GM12875 (cell line): Measurements from ENCODE around the gene DISC1.
"Not testable (repeated sequence)": the region's sequence is repeated elsewhere in the genome, so short reads cannot be mapped to it uniquely, and the experiment has no call there.

Source experiments
- H3K4me3 ChIP-seq: one replicate; pipeline ENCODE4 v1.5.1; 2011; ENCODE audit warnings: low read depth, low read length, control low read depth
- CTCF ChIP-seq: IDR thresholded peaks from 2 replicates; pipeline ENCODE4 v1.5.1; 2011; ENCODE audit warnings: low read depth, mild to moderate bottlenecking, control low read depth, inconsistent platforms, low read length, moderate library complexity, borderline replicate concordance; ENCODE audit not compliant: insufficient read depth

DISC1 gene

DNA sequence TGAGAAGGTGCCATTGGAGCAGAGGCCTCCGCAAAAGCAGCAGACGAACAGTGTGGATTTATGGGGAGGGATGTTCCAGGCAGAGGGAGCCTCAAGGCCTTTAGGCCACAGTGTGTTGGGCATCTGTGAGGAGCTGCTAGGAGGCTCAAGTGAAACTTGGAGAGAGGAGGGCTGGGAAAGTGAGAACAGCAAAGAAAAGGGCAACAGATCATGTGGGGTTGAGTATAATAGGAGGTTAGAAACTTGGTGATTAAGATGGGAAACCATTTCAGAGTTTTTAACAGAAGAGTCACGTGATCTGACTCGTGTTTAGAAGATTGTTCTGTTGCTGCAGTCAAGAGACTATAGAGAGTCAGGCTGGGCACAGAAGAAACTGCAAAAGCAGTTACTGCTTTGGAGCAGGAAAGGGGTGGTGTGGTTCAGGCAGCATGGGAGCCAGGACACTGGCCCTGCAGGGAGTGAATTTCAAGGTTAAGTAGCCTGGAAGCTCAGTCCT is 277.0 kb downstream of the DISC1 start:
- H3K4me3 ChIP-seq, result no peak overlapping the region
- no peak for TF ChIP-seq CTCF

- not testable (repeated sequence) for H3K4me3 ChIP-seq
These were observed 280.7 kb downstream of the DISC1 start for GRCh38 chr1:231907310-231907709.

DNA sequence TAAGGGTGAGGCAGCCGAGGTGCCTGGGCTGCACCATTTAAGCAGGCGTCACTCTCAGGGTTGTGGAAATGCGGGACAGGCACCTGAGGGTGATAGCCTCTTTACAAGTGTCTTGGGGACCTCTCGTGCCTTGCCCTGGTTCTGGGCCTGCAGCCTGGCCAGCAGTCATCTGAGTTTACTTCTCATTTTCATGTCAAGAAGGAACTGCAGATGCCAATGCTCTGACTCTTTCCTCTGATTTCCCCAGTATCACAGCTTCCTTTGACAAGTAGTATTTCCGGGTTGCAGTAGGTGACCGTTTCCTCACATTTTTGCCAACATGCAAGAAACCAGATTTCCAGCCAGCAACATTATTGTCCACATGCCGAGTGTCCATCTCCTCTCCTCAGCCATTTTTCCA is 286.9 kb downstream of the DISC1 start:
- H3K4me3 ChIP-seq, result no peak overlapping the region
- TF ChIP-seq CTCF, result no peak

- H3K4me3 ChIP-seq, result no peak overlapping the region
- TF ChIP-seq CTCF, result no peak
These were observed 291.8 kb downstream of the DISC1 start for GRCh38 chr1:231918239-231919015.

DNA sequence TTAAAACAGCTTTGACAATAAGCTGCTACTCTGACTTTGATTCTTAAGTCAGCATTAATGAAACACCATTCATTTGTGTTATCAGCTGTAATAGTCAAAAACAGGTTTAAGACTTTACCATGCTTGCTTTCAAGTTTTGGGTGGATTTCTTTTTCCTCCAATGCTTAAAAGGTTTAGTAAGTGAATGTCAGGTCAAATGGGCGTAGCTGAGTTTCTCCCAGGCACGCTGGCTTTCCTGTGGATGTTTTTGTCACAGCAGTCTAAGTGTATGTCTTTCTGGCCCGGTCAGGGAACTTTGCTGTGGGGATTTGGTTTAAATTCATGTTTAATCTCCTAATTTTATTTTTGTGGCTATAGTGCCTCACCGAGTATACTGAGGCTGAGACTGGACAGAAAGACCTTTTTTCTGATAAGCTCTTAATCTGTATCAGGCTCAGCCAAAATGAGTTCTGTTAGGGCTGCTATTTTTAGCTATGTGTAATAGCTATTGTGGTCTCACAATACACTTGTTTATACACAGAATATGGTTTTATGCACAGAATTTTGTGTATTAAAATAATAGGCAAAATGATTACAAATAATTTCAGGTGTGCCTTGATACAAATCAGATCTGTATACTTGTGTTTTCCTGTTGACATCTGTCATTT is 292.8 kb downstream of the DISC1 start:
- no peak for TF ChIP-seq CTCF
- H3K4me3 ChIP-seq, result no peak overlapping the region

DNA sequence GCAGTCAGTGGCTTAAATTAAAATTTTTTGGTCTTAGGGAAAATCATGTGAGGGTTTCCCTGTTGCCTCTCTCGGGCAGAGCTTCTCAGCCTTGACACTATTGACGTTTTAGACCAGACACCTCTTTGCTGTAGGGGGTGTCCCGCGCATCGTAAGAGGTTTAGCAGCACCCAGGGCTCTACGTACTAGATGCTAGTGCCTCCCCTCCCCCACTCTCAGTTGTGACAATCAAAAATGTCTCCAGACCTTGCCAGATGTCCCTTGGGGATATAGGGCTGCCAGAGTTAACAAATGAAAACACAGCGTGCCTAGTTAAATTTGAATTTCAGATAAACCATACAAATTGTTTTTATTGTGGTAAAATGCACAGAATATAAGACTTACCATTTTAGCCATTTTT is 293.3 kb downstream of the DISC1 start:
- no peak for TF ChIP-seq CTCF
- no peak overlapping the region for H3K4me3 ChIP-seq

DNA sequence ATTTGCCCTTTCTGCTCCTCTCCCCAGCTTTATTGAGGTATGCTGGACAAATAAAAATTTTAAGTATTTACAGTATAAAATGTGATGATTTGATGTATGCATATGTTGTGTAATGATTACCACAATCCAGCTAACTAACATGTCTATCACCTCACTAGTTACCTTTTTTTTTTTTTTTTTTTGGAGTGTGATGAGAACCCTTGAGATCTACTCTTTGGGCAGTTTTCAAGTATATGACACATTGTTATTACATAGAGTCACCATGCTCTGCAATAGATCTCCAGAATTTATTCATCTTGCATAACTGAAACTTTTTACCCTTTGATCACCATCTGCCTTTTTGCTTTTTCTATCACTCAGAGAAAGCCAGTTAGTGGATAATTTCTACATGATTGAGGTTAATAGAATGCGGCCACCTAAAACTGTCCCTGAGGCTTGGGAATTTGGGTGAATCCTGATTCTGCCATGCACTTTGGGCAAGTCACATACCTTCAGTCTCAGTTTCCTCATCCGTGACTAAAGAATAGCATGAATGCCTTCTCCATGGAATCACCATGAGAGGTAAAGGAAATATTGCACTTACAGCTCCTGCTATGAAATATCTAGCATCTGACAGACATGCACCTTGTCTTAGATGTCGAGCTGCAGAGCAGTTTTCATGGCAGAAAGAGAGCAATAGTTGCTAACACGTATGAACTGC is 295.2 kb downstream of the DISC1 start:
- no peak overlapping the region for H3K4me3 ChIP-seq
- no peak for TF ChIP-seq CTCF
